ENCODE results near the gene PTPN20.
"Not testable (repeated sequence)": the region's sequence is repeated elsewhere in the genome, so short reads cannot be mapped to it uniquely, and the experiment has no call there.

GRCh38 chr10:46963356-46963755, 52.1 kb downstream of the PTPN20 start:
- not testable (repeated sequence) for TF ChIP-seq HMGA2 (CRISPR knock-in tag; IDR thresholded peaks at IDR 0.05); ATF1 (CRISPR knock-in tag; IDR thresholded peaks at IDR 0.05); CTCF (IDR thresholded peaks at IDR 0.05); FOXP4 (CRISPR knock-in tag; IDR thresholded peaks at IDR 0.05); NFYB (CRISPR knock-in tag; conservative IDR thresholded peaks at IDR 0.05; ENCODE audit: low read depth); USF1 (CRISPR knock-in tag; IDR thresholded peaks at IDR 0.05); JUN (CRISPR knock-in tag; IDR thresholded peaks at IDR 0.05); GABPB1 (CRISPR knock-in tag; IDR thresholded peaks at IDR 0.05); AFF4 (CRISPR knock-in tag; IDR thresholded peaks at IDR 0.05; ENCODE audit: borderline replicate concordance); ATF6 (CRISPR knock-in tag; IDR thresholded peaks at IDR 0.05); KAT7 (CRISPR knock-in tag; IDR thresholded peaks at IDR 0.05; ENCODE audit: borderline replicate concordance); TEAD1 (CRISPR knock-in tag; IDR thresholded peaks at IDR 0.05); MLX (CRISPR knock-in tag; IDR thresholded peaks at IDR 0.05)

Measured in WTC11 (cell line).